GM21737 (cell line): Measurements from ENCODE around the gene UBL5.

Source experiments
- ATAC-seq: cut with Tn5 transposase; IDR thresholded peaks from one replicate; pipeline ENCODE4 v1.9.1; 2021; ENCODE audit warnings: mild to moderate bottlenecking, moderate library complexity; ENCODE audit not compliant: unreplicated experiment

The UBL5 gene

DNA sequence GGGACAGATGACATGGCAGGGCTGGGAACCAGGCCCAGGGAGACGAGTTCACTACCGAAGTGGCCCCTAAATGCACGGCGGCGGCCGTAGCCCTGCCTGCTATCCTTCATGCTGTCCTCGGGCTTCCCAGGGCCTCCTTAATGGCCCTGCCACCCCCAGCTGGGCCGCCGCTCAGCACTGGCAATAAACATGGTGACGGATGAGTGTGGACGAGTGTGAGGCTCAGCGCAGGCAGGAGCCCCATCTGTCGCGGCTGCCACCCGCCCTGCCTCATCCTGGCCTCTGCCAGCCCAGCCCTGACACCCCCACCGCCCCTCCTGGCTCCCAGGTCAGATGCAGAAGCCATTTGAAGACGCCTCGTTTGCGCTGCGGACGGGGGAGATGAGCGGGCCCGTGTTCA is 21.0 kb downstream of the UBL5 start:
- ATAC-seq: no peak

DNA sequence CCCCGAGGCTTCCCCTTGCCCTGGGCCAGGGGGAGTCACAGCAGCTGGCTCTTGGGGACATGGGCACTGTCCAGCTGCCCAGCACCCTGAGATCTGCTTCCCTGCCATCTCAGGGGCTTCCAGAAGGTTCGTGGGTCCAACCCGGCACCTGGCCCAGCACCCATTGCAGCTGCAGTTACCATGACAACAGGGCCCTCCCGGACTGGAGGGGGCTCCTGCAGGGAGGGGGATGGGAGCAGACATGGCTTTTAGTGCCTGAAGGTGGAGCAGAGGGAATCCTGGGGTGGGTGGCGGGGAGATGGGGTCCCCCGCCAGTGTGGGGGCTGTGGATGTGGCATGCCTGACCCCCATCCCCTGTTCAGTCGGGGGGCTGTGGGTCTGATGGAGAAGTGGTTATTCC is 22.1 kb downstream of the UBL5 start:
- no peak for ATAC-seq

DNA sequence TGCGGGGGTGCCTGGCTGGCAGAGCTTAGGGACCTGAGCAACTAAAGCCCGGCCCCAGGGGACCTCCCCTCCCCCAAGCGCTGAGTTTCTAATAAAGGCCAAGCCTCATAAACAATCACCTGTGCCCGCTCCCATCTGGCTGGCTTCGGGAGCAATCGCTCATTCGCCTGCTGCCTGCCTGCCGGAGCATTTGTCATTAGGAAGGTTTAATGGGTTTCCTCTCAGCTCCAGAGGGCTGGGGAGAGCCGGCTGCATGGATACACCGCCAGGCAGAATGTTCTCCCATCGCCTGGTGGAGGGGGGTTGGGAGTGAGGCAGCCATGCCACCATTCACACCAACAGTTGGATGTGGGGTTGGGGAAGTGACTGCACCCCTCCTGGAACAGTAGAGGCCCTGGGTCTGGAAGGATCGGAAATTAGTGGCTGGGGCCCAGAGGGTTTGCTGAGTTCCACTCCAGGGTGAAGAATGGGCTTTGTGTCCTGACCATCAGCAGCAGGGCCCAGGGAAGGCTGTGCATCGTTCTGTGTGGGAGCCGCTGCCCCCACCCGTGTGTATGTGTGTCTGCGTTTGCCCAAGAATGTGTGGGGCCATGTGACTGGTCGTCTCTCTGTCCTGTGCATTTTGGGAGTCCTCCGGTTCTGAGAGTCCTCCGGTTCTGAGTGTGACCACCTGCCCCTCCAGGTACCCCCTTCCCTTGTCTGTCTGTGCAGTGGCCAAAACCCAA is 22.7 kb downstream of the UBL5 start:
- ATAC-seq: no peak

DNA sequence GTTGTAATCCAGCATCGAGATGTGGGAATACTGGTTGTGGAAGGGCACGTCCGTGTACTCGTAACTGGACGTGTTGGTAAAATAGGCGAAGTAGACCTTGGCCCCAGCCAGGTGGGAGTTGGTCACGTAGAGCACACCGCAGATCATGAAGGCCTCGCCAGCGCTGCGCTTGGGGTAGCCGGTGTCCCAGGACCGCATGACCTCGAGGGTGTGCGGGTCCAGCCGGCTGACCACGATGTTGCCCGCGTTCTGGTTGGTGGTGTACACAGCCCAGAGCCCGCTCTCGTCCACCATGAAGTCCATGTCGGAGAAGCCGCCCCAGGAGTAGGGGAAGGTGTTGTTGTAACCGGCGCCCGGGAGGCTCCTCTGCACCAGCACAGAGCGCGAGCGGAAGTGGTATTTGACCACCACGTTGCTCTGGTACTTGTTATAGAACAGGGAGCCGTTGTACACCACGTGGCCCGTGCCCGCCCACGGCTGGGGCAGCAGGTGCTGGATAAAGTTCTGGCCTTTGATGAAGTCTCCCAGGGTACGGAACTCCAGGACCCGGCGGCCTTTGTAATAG is 26.6 kb downstream of the UBL5 start:
- no peak for ATAC-seq

DNA sequence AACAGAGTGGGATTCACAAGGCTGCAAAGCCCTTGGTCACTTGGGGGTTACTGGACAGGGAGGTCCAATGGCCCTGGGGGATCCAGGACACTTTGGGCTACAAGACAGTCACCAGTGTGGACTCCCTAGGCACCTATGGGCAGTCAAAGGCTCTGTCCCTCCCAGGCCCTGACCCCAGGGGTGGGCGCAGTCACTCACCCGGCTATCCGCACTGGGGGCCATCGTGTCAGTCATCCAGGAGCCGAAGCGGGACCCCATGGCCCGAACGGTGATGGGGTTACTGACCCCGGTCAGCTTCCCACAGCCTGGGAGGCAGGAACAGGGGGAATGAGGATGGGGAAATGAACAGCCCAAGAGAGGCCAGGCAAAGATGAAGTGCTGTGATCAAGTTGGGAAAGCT is 28.9 kb downstream of the UBL5 start:
- ATAC-seq: no peak

DNA sequence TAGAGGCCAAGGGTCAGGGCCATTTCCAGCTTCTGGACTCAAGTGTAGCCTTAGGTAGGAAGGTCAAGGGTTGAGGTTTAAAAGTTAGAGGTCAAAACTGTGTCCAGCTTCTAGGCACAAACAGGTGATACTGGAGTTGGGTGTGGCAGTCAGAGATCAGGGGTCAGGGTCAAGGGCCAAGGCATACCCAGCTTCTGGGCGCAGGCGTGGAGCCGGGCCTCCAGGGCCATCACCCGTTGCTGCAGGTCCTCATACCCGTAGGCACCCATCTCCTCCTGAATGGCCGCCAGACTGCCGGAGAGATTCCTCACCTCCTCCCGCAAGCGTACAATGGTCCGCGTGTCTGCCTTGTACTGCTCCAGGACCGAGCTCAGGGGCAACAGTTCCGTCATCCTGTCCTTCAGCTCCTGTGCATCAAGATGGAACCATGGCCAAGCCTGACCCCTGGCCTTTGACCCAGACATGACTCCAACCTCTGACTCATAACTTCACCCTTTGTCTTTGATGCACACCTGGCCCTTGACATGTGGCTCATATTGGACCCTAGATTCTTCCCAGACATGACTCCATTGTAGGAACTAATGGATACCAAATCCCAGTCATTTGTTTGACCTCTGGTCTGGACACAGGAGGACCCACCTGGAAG is 29.5 kb downstream of the UBL5 start:
- no peak for ATAC-seq

DNA sequence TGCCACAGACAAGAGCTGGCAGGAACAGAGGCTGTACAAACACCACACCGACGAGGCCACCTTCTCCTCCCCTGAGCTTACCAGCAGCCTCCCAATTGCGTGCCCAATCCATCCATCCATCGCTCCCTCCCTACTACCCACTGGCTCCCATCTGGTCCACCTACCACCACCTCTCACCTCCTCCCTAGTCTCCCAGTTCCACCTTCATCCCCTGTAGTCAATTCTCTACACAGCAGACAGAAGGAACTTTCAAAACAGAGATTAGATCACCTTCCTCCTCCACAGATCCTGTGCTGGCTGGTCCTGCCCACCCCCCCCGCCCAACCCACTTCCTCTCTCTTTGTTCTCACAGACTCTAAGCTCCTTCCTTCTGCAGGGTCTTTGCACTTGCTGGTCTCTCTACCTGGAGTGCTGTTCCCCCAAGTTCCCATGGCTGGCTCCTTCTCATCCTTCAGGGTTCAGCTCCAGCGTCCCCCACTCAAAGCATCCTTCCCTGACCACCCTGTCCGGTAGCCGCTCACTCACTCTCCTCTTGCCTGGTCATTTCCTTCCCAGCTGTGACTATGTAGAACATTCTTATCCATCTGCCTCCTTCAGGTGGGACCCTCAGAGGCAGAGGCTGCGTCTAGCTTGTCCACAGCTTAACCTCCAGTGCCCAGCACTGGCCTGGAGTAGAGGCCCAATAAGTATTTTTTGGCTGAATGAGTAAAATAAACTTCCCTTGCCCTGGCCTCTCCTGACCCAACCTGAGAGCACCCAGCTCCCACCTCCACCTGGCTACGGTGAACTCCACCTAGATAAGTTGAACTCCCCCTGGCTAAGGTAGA is 30.4 kb downstream of the UBL5 start:
- no peak for ATAC-seq

DNA sequence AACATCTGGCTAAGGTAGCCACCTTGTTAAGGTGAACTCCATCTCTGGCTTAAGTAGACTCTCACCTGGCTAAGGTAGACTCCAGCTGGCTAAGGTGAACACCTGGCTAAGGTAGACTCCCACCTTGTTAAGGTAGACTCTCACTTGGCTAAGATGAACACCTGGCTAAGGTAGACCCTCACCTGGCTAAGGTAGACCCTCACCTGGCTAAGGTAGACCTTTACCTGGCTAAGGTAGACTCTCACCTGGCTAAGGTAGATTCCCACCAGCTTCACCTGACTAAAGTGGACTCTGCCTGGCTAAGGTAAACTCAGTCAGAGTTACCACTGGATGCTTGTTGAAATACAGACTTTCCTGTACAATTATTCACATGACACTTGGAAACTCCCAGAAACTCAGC is 31.0 kb downstream of the UBL5 start:
- ATAC-seq: no peak

DNA sequence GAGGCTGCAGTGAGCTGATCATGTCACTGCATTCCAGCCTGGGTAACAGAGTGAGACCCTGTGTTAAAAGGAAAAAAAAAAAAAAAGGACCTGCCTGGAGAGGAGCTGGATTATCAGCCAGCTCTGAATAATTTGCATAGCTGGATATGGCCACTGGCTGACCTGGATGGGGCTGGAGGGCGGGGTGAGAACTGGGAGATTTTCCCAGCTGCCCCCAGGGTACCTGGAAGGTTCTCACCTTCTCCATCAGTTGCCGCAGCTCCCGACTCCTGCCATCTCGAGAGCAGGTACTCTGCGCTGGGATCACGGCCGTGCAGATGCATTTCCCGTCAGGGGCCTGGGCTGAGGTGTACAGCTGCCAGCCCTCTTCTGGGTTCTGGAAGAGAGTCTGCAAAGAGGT is 32.7 kb downstream of the UBL5 start:
- no peak for ATAC-seq

DNA sequence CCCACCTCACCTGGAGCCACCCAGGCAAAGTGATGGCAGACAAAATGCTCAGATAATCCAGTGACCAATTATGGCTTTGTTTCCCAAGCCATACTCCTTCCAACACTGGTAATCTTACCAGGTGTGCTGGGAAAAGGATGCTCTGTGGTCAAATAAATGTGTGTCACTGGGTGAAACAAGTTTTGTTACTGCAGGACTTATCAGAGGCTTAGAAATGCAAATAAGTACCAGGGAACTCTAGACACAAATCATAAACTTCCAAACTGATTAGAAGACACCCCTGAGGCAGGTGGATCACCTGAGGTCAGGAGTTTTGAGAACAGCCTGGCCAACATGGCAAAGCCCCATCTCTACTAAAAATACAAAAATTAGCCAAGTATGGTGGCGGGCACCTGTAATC is 33.8 kb downstream of the UBL5 start:
- ATAC-seq: no peak

DNA sequence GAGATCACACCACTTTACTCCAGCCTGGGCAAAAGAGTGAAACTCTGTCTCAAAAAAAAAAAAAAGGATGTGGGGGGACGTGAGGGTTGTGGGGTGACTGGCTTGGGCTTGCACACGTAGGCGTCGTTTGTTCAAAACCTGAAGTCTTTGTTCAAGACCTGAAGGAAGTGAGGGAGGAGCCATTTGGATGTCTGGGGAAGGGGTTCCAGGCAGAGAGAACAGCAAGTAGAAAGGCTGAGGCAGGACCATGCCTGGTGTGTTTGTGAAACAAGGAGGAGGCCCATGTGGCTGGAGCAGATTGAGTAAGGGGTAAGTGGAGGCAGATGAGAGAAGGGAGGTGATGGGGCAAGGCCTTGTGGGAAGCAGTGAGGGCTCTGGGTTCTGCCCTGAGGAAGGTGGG is 35.2 kb downstream of the UBL5 start:
- no peak for ATAC-seq

DNA sequence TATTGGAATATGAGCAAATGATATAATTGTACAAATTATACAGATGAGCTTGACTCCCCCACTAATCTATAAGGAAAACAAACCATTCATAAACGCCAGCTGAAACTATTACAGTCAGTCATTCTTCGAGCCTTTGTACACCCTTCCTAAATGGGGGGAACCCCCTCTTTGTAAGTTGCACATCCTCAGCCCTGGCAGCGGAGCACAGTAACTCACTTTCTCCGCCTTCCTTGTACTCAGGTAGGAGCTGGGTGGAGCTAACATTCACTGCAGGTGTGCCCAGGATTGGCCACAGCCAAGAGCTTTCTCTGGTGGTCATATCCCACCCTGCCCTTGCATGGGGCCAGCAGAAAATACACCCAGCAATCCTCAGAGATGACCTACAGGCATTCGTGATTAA is 36.0 kb downstream of the UBL5 start:
- ATAC-seq: no peak

DNA sequence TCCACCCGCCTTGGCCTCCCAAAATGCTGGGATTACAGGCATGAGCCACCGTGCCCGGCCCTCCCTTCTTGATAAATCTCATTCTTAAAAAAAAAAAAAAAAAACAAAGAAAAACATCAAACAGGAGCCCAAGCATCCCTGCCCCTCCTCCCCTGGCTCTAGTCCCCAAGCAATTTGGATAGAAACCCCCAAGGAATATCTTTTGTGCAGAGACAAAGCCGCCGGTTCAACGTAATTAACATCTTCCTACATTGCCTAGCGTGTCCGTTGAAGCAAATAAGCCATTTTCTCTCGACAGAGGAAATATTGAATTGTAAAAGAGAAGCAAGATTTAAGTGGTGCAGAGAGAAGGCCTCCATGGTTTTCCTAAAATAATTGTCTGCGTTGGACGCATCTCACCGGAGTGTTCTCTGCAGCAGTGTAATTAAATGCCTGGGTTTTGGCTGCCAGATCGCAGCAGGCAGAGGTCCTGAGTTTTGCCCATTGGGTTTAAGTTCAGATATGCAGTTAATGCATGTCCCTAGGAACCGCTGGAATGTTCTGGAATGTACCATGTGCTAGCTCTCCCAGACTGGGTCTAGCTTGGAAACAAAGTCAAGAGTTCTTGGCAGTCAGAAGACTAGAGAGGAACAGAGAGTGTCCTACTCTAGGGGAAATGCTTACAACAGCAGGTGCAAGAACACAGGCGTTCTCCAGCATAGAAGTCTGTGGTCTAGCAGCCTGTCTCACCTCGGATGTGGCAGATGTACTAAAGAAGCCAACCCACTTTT is 38.2 kb downstream of the UBL5 start:
- no peak for ATAC-seq

DNA sequence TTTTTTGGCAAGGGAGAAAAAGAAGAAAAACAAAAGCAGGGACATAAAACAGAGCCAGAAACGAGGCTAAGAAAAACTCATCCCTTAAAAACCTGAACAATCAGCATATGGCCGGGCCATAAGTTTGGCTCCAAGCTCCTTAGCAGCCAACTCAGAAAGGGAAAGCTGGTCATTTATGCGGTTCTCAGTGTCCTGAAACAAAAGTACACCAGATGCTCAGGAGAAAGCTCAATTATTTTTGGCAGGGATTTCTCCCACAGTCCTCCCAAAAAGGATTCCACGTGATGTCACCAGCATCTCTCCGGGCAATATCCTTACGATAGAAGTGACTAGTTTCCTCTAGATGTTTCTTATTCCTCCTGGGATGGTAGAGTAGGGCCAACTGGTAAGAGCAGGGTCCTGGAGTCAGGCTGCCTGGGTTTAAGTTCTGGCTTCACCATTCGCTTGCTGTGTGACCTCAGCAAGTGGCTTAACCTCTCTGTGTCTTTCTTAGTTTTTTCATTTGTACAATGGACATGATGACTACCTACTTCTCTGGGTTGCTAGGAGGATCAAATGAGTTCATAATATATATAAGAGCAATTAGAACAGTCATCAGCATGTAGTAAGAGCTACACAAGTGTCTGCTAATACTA is 41.4 kb downstream of the UBL5 start:
- no peak for ATAC-seq

DNA sequence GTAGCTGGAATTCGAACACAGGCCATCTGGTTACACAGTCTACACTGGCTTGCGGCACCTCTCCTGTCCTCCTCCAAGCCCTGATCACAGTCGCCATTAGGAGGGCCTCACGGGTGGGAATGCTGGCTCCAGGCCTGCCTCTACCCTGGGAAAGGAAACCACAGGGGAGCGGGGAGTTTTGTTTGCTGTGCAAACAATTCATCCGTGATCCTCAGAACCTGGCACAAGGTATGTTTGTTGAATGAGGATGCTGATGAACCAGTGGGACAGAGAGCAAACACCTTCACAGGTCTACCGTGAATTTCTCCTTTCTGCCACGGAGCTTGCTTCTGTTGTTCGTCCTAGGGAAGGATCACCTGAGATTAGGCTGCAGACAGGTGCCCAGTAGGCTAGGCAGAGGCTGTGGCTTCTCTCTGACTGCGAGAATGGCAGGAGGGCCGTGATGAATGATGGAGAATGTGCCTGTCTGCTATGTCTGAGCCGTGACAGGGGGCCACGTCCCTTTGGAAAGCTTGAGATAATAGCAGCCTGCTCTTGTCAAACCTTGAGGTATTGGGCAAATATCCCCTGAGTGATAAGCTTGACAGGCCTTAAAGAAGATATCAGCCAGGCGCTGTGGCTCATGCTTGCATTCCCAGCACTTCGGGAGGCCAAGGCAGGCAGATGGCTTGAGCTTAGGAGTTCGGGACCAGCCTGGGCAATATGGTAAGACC is 44.1 kb downstream of the UBL5 start:
- ATAC-seq: no peak

DNA sequence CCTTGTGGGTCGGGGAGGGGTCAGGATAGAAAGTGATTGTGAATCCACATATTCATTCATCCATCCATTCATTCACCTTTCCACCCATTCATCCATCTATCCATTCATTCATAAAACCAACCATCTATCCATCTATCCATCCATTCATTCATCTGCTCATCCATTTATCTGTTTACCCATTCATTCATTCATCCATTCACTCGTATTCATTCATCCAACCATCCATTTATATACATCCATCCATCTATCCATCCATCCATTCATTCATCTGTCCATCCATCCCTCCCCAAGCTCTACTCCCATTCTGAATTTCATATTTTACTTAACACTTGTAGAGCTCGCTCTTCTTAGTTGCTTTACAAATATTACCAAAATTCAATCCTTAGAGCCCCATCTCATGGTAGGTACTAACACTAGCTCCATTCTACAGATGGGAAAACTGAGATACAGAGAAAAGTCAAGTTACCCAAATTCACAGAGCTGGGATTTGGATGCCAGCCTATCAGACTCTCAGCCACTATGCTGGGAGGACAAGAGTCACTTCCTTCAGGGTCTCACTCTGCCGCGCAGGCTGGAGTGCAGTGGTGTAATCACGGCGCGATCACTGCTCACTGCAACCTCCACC is 45.0 kb downstream of the UBL5 start:
- ATAC-seq: no peak

DNA sequence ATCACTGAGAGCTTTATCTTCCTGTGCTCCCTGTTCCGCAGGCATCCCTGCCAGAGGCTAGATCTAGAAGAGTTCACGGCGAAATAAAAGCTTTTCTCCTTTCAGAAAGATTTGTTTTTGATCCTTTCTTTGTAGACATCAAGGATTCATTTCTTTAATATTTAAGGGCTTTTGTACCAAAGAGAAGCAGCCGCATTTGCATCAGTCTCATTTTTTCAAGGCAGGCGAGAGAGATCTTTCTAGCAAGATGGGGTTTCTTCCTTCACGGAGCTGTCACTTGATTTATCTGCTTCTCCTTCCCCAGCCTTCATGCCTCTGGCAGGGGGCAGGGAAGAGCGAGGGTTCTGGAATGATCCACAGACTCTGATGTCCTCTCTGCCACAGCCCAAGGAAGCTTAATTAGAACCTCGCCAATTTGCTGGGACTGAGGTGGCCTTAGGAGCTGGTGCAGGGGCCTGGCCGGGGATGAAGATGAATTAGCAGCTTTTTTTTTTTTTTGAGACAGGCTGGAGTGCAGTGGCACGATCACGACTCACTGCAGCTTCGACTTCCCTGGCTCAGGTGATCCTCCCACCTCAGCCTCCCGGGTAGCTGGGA is 47.4 kb downstream of the UBL5 start:
- no peak for ATAC-seq

DNA sequence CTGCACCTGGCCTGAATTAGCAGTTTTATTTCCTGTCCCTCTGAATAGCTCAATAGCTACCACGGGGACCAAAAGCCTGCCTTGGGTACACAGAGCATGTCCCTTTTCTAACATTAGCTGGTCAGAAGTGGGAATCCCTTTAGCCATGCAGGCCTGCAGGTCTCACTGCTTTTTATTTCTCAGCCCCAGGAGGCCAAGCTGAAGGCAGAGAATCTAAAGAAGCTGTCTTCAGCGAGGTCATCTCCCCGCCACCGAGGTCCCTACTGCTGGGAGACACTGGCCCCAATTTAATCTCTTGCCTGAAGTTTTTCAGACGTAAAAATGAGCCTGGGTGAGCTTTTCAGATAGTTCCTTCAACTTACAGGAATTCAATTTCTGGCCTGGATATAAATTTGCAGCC is 48.1 kb downstream of the UBL5 start:
- no peak for ATAC-seq
